A172 (cell line): Measurements from ENCODE around the gene DIP2C. TPM values are rescaled to one million over a fixed set of nuclear protein-coding genes. Genes with fewer than 3 reads are reported as not detected.

Experiments
- DNase-seq: peaks from one replicate; pipeline ENCODE4 v3.0.0-alpha.2; 2015; ENCODE audit warnings: low spot score
- total RNA-seq: library from RNA; depleted of rRNA; stranded (reverse); fragments of >200 nt; shearing (Covaris generic); gene quantifications from 2 replicates; pipeline ENCODE4 v1.2.3, GENCODE V29; 2014

Gene DIP2C
- total RNA-seq, 1 experiment from 2014 or later: 12.8 TPM

- no peak for DNase-seq
Measured at GRCh38 chr10:677750-678661, 11.5 kb downstream of the DIP2C start.

- no peak for DNase-seq
Measured at GRCh38 chr10:677038-677437, 12.4 kb downstream of the DIP2C start.

GRCh38 chr10:676178-676577, 13.3 kb downstream of the DIP2C start:
- DNase-seq: no peak

GRCh38 chr10:675532-675931, 13.9 kb downstream of the DIP2C start:
- DNase-seq: no peak

GRCh38 chr10:673492-673891, 16.0 kb downstream of the DIP2C start:
- no peak for DNase-seq

- DNase-seq: no peak
Measured at GRCh38 chr10:672992-673391, 16.5 kb downstream of the DIP2C start.

- no peak for DNase-seq
Measured at GRCh38 chr10:672203-672602, 17.3 kb downstream of the DIP2C start.

- no peak for DNase-seq
Measured at GRCh38 chr10:670990-671389, 18.5 kb downstream of the DIP2C start.

GRCh38 chr10:670038-670437, 19.4 kb downstream of the DIP2C start:
- DNase-seq: no peak

GRCh38 chr10:668786-669485, 20.5 kb downstream of the DIP2C start:
- no peak for DNase-seq

- no peak for DNase-seq
Measured at GRCh38 chr10:667602-668143, 21.8 kb downstream of the DIP2C start.

GRCh38 chr10:667096-667495, 22.4 kb downstream of the DIP2C start:
- DNase-seq: no peak

- no peak for DNase-seq
Measured at GRCh38 chr10:666237-667012, 23.0 kb downstream of the DIP2C start.

- DNase-seq: peak; percentile 84
Measured at GRCh38 chr10:665579-666091, 23.8 kb downstream of the DIP2C start.

- DNase-seq: no peak
Measured at GRCh38 chr10:664893-665292, 24.6 kb downstream of the DIP2C start.

- no peak for DNase-seq
Measured at GRCh38 chr10:664301-664700, 25.2 kb downstream of the DIP2C start.

GRCh38 chr10:663831-664251, 25.6 kb downstream of the DIP2C start:
- no peak for DNase-seq

- no peak for DNase-seq
Measured at GRCh38 chr10:663466-663751, 26.1 kb downstream of the DIP2C start.

GRCh38 chr10:662686-663465, 26.6 kb downstream of the DIP2C start:
- no peak for DNase-seq

- DNase-seq: no peak
Measured at GRCh38 chr10:662223-662605, 27.3 kb downstream of the DIP2C start.

- DNase-seq: no peak
Measured at GRCh38 chr10:661597-662222, 27.8 kb downstream of the DIP2C start.
